Astrocyte (in vitro differentiated cells and primary cell): ENCODE measurements around the gene ADARB2.

ENCODE experiments used
- CTCF ChIP-seq: IDR thresholded peaks from 2 replicates; pipeline ENCODE4 v1.5.1; 2011; ENCODE audit warnings: low read depth, mild to moderate bottlenecking, inconsistent platforms, low read length, moderate library complexity; ENCODE audit not compliant: insufficient read depth
- EZH2 ChIP-seq: IDR thresholded peaks from 2 replicates; pipeline ENCODE4 v1.6.1; 2012; ENCODE audit warnings: mild to moderate bottlenecking, low read length, inconsistent platforms; ENCODE audit not compliant: insufficient read depth

GRCh38 chr10:1745780-1746456 lies 8.6 kb upstream of the ADARB2 start:
- TF ChIP-seq CTCF (no peak), EZH2 (no peak)
